Measurements from ENCODE around the gene GGCX.

GGCX gene

DNA sequence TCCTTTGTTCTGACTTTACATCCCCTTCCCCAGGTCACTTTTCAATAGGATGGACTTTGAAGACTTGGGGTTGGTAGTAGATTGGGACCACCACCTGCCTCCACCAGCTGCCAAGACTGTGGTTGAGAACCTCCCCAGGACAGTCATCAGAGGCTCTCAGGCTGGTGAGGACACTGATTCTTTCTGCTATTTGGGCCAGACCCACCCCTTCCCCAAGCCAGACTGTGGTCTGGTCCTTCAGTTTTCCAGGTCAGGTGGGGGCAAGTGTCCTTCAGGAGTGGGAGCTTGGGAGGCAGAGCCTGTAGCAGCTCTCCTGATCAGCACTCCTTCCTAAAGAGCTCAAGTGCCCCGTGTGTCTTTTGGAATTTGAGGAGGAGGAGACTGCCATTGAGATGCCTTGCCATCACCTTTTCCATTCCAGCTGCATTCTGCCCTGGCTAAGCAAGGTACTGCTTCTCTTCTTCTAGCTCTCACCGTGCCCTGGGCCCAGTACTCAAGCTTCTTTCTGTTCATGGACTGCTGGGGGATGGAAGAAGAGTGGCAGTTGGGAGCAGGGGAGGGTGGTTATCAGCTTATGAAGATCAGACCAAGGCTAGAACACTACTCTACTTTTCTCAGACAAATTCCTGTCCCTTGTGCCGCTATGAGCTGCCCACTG lies 35.3 kb upstream of the GGCX start:
- H3K27ac ChIP-seq (ENCODE audit: extremely low read depth, low read depth, low read length) = no peak overlapping the region
- ChIA-PET CTCF (interaction anchor here (0.6 to 1.2 kb wide), 3 partner anchors 9 to 35 kb away, joined by 3 to 4 read pairs (median 3); partner anchors contain the start of gene USP39), POLR2A (interaction anchor here (1.3 to 4.1 kb wide), 8 partner anchors 9 to 242 kb away, joined by 3 to 43 read pairs (median 16); partner anchors contain the start of genes C2orf68, ELMOD3, GGCX and RETSAT)

DNA sequence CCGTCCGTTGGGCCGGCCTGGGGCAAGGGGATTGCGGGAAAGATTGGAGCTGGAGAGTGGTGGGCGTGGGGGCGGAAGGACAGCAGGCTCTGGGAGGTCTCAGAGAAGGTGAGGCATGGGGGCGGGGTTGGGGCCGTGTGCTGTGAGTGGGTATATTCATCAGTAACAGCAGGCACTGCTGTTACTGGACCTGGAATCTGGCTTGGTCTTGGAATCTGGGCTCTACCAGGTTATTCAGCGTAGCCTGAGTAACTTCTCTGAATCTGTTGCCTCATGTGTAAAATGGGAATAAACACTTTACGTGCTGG lies 34.7 kb upstream of the GGCX start:
- Histone ChIP-seq H3K4me1 (ENCODE audit: control insufficient read depth, insufficient read depth, low read length) (0 out of 2 replicates have a peak, but pooled peaks cover 3% of the 10 kb centered on the region), H3K27ac (ENCODE audit: extremely low read depth, low read depth, low read length) (peak overlapping the region; percentile 32; the same call in 1 of the 2 replicates), H3K9me3 (ENCODE audit: control insufficient read depth, insufficient read depth, low read depth, low read length) (no peaks in the 10 kb centered on the region), H3K36me3 (ENCODE audit: control insufficient read depth in 2 of 2, insufficient read depth in 1 of 2, low read length in 2 of 2) (peaks cover 7 to 35% of the 10 kb centered on the region in 2 experiments; a peak in 2 of 3 replicates), H3K4me3 (ENCODE audit: low read depth, low read length) (peak overlapping the region; percentile 74)
- TF ChIP-seq ZFHX2 (tag by site-specific recombination; conservative IDR thresholded peaks at IDR 0.05) (peak; percentile 75), ZNF138 (tag by site-specific recombination; IDR thresholded peaks at IDR 0.05; ENCODE audit: borderline replicate concordance) (no peak), KLF16 (tag by site-specific recombination; IDR thresholded peaks at IDR 0.05) (peak; percentile 22; the same call in 1 of the 2 replicates), KLF9 (tag by site-specific recombination; IDR thresholded peaks at IDR 0.05; ENCODE audit: low read depth) (peak; percentile 7; the same call in 1 of the 2 replicates), ZNF302 (tag by site-specific recombination; IDR thresholded peaks at IDR 0.05; ENCODE audit: low read depth) (no peak), ZNF10 (tag by site-specific recombination; IDR thresholded peaks at IDR 0.05) (no peak), GLIS1 (tag by site-specific recombination; IDR thresholded peaks at IDR 0.05) (peak; percentile 36; the same call in 1 of the 2 replicates), EGR2 (tag by site-specific recombination; IDR thresholded peaks at IDR 0.05; ENCODE audit: low read depth) (peak; percentile 78)
- TF ChIP-seq, protein P1, sequence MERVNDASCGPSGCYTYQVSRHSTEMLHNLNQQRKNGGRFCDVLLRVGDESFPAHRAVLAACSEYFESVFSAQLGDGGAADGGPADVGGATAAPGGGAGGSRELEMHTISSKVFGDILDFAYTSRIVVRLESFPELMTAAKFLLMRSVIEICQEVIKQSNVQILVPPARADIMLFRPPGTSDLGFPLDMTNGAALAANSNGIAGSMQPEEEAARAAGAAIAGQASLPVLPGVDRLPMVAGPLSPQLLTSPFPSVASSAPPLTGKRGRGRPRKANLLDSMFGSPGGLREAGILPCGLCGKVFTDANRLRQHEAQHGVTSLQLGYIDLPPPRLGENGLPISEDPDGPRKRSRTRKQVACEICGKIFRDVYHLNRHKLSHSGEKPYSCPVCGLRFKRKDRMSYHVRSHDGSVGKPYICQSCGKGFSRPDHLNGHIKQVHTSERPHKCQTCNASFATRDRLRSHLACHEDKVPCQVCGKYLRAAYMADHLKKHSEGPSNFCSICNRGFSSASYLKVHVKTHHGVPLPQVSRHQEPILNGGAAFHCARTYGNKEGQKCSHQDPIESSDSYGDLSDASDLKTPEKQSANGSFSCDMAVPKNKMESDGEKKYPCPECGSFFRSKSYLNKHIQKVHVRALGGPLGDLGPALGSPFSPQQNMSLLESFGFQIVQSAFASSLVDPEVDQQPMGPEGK (tag by site-specific recombination; IDR thresholded peaks at IDR 0.05) = 0 out of 2 replicates have a peak, but pooled peaks have one; percentile 51
- TF ChIP-seq, protein P2, sequence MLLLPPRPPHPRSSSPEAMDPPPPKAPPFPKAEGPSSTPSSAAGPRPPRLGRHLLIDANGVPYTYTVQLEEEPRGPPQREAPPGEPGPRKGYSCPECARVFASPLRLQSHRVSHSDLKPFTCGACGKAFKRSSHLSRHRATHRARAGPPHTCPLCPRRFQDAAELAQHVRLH (tag by site-specific recombination; IDR thresholded peaks at IDR 0.05) = no peak
- CTCF ChIA-PET = interaction anchor here (0.6 to 1.2 kb wide), 3 partner anchors 10 to 20 kb away, joined by 3 read pairs; partner anchors contain the start of genes USP39 and VAMP8
- POLR2A ChIA-PET = interaction anchor here (1.0 to 4.1 kb wide), 17 partner anchors 8 to 242 kb away, joined by 3 to 43 read pairs (median 7); partner anchors contain the start of genes C2orf68, ELMOD3, GGCX and MAT2A

More for the DNA sequence above, 35.3 kb upstream of the GGCX start:
- Histone ChIP-seq H3K4me1 (ENCODE audit: control insufficient read depth, insufficient read depth, low read length) (0 out of 2 replicates have a peak, but pooled peaks cover 3% of the 10 kb centered on the region), H3K4me3 (ENCODE audit: low read depth, low read length) (peak overlapping the region; percentile 74), H3K9me3 (ENCODE audit: control insufficient read depth, insufficient read depth, low read depth, low read length) (no peaks in the 10 kb centered on the region), H3K36me3 (ENCODE audit: control insufficient read depth in 2 of 2, insufficient read depth in 1 of 2, low read length in 2 of 2) (peaks cover 7 to 35% of the 10 kb centered on the region in 2 experiments; a peak in 2 of 3 replicates)
- TF ChIP-seq ZNF76 (tag by site-specific recombination; IDR thresholded peaks at IDR 0.05; ENCODE audit: borderline replicate concordance, low read depth) = no peak
- no peak for TF ChIP-seq ZNF211 (tag by site-specific recombination; IDR thresholded peaks at IDR 0.05; ENCODE audit: low read depth)
- no peak for TF ChIP-seq ZNF10 (tag by site-specific recombination; IDR thresholded peaks at IDR 0.05)
- TF ChIP-seq ZFP3 (tag by site-specific recombination; IDR thresholded peaks at IDR 0.05; ENCODE audit: low read depth) = no peak
- no peak for TF ChIP-seq ZNF132 (tag by site-specific recombination; IDR thresholded peaks at IDR 0.05; ENCODE audit: borderline replicate concordance)
- TF ChIP-seq, protein P3, sequence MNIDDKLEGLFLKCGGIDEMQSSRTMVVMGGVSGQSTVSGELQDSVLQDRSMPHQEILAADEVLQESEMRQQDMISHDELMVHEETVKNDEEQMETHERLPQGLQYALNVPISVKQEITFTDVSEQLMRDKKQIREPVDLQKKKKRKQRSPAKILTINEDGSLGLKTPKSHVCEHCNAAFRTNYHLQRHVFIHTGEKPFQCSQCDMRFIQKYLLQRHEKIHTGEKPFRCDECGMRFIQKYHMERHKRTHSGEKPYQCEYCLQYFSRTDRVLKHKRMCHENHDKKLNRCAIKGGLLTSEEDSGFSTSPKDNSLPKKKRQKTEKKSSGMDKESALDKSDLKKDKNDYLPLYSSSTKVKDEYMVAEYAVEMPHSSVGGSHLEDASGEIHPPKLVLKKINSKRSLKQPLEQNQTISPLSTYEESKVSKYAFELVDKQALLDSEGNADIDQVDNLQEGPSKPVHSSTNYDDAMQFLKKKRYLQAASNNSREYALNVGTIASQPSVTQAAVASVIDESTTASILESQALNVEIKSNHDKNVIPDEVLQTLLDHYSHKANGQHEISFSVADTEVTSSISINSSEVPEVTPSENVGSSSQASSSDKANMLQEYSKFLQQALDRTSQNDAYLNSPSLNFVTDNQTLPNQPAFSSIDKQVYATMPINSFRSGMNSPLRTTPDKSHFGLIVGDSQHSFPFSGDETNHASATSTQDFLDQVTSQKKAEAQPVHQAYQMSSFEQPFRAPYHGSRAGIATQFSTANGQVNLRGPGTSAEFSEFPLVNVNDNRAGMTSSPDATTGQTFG (tag by site-specific recombination; IDR thresholded peaks at IDR 0.05; ENCODE audit: borderline replicate concordance) = no peak
- TF ChIP-seq, protein P4, sequence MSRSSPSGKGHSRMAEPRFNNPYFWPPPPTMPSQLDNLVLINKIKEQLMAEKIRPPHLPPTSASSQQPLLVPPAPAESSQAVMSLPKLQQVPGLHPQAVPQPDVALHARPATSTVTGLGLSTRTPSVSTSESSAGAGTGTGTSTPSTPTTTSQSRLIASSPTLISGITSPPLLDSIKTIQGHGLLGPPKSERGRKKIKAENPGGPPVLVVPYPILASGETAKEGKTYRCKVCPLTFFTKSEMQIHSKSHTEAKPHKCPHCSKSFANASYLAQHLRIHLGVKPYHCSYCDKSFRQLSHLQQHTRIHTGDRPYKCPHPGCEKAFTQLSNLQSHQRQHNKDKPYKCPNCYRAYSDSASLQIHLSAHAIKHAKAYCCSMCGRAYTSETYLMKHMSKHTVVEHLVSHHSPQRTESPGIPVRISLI (tag by site-specific recombination; IDR thresholded peaks at IDR 0.05) = no peak
- no peak for TF ChIP-seq ZNF423 (tag by site-specific recombination; IDR thresholded peaks at IDR 0.05)
- TF ChIP-seq ZNF394 (tag by site-specific recombination; IDR thresholded peaks at IDR 0.05; ENCODE audit: borderline replicate concordance) = no peak
- no peak for TF ChIP-seq ZNF510 (tag by site-specific recombination; IDR thresholded peaks at IDR 0.05; ENCODE audit: insufficient replicate concordance)
- TF ChIP-seq, protein P5, sequence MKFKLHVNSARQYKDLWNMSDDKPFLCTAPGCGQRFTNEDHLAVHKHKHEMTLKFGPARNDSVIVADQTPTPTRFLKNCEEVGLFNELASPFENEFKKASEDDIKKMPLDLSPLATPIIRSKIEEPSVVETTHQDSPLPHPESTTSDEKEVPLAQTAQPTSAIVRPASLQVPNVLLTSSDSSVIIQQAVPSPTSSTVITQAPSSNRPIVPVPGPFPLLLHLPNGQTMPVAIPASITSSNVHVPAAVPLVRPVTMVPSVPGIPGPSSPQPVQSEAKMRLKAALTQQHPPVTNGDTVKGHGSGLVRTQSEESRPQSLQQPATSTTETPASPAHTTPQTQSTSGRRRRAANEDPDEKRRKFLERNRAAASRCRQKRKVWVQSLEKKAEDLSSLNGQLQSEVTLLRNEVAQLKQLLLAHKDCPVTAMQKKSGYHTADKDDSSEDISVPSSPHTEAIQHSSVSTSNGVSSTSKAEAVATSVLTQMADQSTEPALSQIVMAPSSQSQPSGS (tag by site-specific recombination; IDR thresholded peaks at IDR 0.05; ENCODE audit: low read depth) = no peak
- TF ChIP-seq ZNF792 (tag by site-specific recombination; IDR thresholded peaks at IDR 0.05) = no peak
- no peak for TF ChIP-seq PRDM1 (tag by site-specific recombination; IDR thresholded peaks at IDR 0.05)
- no peak for TF ChIP-seq ZNF48 (tag by site-specific recombination; IDR thresholded peaks at IDR 0.05)
- TF ChIP-seq HOXA7 (CRISPR knock-in tag; IDR thresholded peaks at IDR 0.05; ENCODE audit: borderline replicate concordance) = no peak
- TF ChIP-seq, protein P6, sequence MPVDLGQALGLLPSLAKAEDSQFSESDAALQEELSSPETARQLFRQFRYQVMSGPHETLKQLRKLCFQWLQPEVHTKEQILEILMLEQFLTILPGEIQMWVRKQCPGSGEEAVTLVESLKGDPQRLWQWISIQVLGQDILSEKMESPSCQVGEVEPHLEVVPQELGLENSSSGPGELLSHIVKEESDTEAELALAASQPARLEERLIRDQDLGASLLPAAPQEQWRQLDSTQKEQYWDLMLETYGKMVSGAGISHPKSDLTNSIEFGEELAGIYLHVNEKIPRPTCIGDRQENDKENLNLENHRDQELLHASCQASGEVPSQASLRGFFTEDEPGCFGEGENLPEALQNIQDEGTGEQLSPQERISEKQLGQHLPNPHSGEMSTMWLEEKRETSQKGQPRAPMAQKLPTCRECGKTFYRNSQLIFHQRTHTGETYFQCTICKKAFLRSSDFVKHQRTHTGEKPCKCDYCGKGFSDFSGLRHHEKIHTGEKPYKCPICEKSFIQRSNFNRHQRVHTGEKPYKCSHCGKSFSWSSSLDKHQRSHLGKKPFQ (tag by site-specific recombination; IDR thresholded peaks at IDR 0.05) = no peak
- no peak for TF ChIP-seq ZNF707 (tag by site-specific recombination; IDR thresholded peaks at IDR 0.05)
- no peak for TF ChIP-seq ZNF776 (tag by site-specific recombination; IDR thresholded peaks at IDR 0.05; ENCODE audit: borderline replicate concordance)
- no peak for TF ChIP-seq ZNF473 (tag by site-specific recombination; IDR thresholded peaks at IDR 0.05)

Measured in HEK293 (cell line).